SK-N-MC (cell line): Measurements from ENCODE around the gene WDR17.

Experiments used
- EZH2 ChIP-seq: fragments of 200-600 bp; sonication (generic); IDR thresholded peaks from one replicate; pipeline ENCODE4 v1.6.1; 2017; ENCODE audit warnings: antibody characterized with exemption
- POLR2AphosphoS5 ChIP-seq: IDR thresholded peaks from 2 replicates; pipeline ENCODE4 v1.6.1; 2012; ENCODE audit warnings: mild to moderate bottlenecking, low read depth, low read length, borderline replicate concordance

- TF ChIP-seq POLR2AphosphoS5, result no peak
- TF ChIP-seq EZH2, result no peak
Measured at GRCh38 chr4:176102414-176103063, 36.9 kb downstream of the WDR17 start.
